GF-D8 (cell line): ENCODE results near the gene GSTO2.

Experiments
- DNase-seq: peaks from one replicate; lab custom pipeline; 2025; lab: John Stamatoyannopoulos, UW

GSTO2 gene

GRCh38 chr10:104340641-104341040, 71.7 kb downstream of the GSTO2 start:
- no peak for DNase-seq

DNA sequence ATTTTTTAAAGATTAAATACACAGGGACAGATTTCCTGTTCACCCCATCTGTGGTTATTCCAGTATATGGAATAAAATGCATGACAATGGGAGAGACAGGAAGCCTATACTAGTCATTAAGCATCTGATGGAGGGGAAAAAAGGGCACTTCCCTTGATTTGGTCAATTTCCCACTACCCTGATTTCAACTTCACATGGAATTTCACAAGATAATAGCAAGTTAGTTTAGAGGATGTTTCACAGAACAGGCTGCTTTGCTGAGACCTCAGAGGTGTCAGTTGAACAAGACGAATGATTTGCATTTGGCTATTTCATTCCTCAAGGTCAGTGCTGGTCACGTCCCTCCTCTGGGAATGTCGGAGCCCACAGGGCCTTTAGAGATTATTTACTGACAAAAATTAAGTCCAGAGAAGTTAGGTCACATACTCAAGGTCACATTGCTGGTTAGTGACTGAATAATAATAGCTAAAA, 74.0 kb downstream of the GSTO2 start:
- no peak for DNase-seq

DNA sequence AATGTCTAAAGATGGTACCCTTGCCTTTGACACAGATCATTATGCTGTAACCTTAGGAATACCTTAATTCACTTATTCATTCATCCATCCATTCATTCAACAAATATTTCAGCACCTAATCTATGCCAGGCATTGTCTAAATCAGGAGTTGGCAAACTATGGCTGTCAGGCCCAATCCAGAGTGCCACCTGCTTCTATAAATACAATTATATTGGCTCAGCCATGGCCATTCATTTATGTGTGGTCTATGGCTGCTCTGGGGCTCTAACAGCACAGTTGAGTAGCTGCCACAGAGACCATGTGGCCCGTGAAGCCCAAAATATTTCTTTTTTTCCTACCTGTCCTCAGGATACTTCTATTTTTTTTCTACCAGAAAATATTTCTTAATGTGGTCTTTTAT, 75.2 kb downstream of the GSTO2 start:
- no peak for DNase-seq

GRCh38 chr10:104345515-104345914, 76.5 kb downstream of the GSTO2 start:
- DNase-seq: no peak

DNA sequence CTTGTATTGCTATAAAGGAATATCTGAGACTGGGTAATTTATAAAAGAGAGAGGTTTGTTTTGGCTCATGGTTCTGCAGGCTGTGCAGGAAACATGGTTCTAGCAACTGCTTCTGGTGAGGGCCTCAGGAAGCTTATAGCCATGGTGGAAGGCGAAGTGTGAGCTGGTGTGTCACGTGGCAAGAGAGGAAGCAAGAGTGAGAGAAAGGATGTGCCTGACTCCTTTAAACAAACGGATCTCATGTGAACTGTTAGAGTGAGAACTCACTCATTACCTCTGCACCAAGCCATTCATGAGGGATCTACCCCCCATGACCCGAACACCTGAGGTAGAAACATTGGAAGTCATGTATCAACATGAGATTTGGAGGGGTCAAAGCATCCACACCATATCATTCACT, 77.0 kb downstream of the GSTO2 start:
- no peak for DNase-seq

- no peak for DNase-seq
Measured at GRCh38 chr10:104347295-104348045, 78.5 kb downstream of the GSTO2 start.

GRCh38 chr10:104348601-104349000, 79.6 kb downstream of the GSTO2 start:
- DNase-seq: no peak

- peak; percentile 40 for DNase-seq
Measured at GRCh38 chr10:104349623-104350126, 80.7 kb downstream of the GSTO2 start.

DNA sequence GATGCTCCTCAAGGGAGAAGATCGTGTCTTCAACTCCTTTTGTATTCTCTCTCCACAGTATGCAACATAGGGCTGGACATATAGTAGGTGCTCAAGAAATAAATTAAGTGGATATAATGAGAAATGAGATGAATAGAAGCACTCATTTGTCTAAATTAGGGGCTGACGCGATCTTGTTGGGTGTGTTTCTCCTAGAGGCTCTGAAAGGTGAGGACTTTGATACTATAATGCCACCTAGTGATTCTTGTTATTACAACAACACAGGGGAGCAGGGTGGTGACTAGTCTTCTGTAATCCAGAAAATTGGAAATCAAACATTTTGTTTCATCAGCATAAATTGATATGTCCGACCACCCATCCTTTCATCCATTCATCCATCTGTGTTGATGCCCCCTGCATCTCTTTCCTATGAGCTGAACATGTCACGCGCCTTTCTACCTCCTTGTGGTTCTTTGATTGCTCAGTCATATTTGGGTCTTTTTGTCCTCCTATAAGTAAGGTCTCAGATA, 81.2 kb downstream of the GSTO2 start:
- DNase-seq: peak; percentile 28

- peak; percentile 40 for DNase-seq
Measured at GRCh38 chr10:104351061-104351702, 82.2 kb downstream of the GSTO2 start.

DNA sequence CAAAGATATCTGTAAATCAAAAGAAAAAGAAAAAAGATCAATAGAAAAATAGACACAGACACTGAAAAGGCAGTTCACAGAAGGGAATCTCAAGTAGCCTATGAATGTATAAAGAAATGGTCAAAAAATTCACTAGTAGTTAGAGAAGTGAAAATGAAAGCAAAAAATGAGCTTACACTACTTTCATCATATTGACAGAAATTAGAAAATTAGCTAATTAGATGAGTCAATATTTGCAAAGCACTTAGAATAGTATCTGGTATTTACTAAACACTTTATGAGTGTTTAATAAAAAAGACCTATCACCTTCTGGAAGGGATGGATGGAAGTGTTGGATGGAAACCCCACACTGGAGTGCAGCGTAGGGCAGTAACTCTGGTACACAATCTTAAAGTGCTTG, 82.9 kb downstream of the GSTO2 start:
- DNase-seq: no peak

- peak; percentile 20 for DNase-seq
Measured at GRCh38 chr10:104353325-104354048, 84.5 kb downstream of the GSTO2 start, which contains the start of gene CFAP58. Gene CFAP58 (plus strand): TSS chr10:104353833. CDS start chr10:104353898, 65 bp downstream.
